Activated naive CD4-positive, alpha-beta T cell treated with anti-CD3 and anti-CD28 coated beads for 36 hours (primary cell): ENCODE results near the gene CDYL2. TPM values are rescaled to one million over a fixed set of nuclear protein-coding genes. Genes with fewer than 3 reads are reported as not detected.

ENCODE experiments used
- CTCF ChIA-PET: fragments of 350-600 bp; sonication (Branson Sonifier 250); formaldehyde crosslinking; loops from one replicate; lab custom pipeline; 2021; ENCODE audit warnings: antibody characterized with exemption; lab: Charles Lee
- DNase-seq: peaks from one replicate; pipeline ENCODE4 v3.0.0-alpha.2; 2020
- H3K27ac Mint-ChIP-seq: one replicate; pipeline ENCODE4 v1.8.0; 2021; ENCODE audit warnings: mild to moderate bottlenecking, mixed read lengths
- H3K27me3 Mint-ChIP-seq: one replicate; pipeline ENCODE4 v1.8.0; 2021; ENCODE audit warnings: low read depth, mixed read lengths
- H3K36me3 Mint-ChIP-seq: one replicate; pipeline ENCODE4 v1.8.0; 2021; ENCODE audit warnings: low read depth, mixed read lengths
- H3K4me1 Mint-ChIP-seq: one replicate; pipeline ENCODE4 v1.8.0; 2021; ENCODE audit warnings: low read depth, mixed read lengths
- H3K4me3 Mint-ChIP-seq: one replicate; pipeline ENCODE4 v1.8.0; 2021; ENCODE audit warnings: mild to moderate bottlenecking, moderate library complexity, mixed read lengths
- H3K9me3 Mint-ChIP-seq: one replicate; pipeline ENCODE4 v1.8.0; 2021; ENCODE audit warnings: mixed read lengths
- intact Hi-C: fragments of 100-400 bp; cut with micrococcal nuclease; formaldehyde crosslinking; loops from one replicate; pipeline ENCODE4 v1.15.1; 2023
- total RNA-seq, 2 experiments: library from RNA; stranded (reverse); gene quantifications; one replicate each; pipeline ENCODE4 v1.2.3, GENCODE V29; 2021

Gene CDYL2
- total RNA-seq, 2 experiments from 2014 or later: 10.1 to 12.7 TPM

DNA sequence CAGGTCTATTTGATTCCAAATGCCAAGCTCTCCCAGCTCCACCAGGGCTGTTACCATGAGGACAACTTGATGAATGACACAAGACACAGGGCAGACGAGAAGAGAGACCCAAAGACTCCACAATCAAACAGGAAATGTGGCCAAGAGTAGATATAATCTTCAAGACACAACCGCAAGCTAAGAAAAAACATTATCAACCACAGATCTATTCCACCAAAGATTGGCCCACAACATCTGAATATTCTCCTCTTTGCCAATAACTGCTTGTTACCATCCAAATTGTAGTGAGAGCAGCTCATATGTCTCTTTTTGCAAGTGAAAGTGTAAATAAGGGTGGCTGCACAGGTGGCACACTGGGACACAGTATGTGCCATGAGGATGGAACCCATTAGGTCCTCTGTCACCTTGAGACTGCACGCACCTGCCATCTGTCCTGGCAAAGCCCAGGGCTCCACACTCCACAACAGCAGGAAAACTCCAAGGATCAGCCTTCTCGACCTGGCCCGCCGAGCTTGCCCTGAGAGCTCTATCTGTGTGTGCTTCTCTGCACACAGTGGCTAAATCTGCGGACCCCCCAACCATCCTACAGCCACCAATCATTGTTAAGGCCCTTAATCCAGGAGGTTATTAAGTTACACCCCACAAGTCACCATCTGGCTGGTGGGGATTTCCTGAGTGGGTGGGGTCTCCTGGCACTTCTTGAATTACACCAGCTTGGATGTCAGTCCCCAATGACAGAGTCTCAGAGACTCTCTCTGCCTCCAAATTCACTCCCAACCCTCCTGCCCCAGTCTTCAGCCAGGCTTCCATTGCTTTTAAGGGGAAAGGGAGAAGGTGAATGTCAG lies 213.1 kb downstream of the CDYL2 start:
- DNase-seq: peak; percentile 55
- peak overlapping the region; percentile 30 for H3K4me3 Mint-ChIP-seq
- H3K9me3 Mint-ChIP-seq: peaks cover 2% of the 10 kb centered on the region
- no peak overlapping the region for H3K27ac Mint-ChIP-seq
- H3K36me3 Mint-ChIP-seq: no peaks in the 10 kb centered on the region
- intact Hi-C loops: no loop called here
- no peaks in the 10 kb centered on the region for H3K27me3 Mint-ChIP-seq
- peaks cover 19% of the 10 kb centered on the region for H3K4me1 Mint-ChIP-seq
- CTCF ChIA-PET: interaction anchor here (0.9 to 1.0 kb wide), 2 partner anchors 9 to 233 kb away, joined by 3 read pairs; no protein-coding TSS in a partner anchor

GRCh38 chr16:80587071-80587470 lies 217.3 kb downstream of the CDYL2 start:
- intact Hi-C loops: loop anchor here (10.0 kb wide), 2 partner anchors 728 to 1608 kb away; partner anchors contain the start of gene GAN
- no peaks in the 10 kb centered on the region for H3K27me3 Mint-ChIP-seq
- CTCF ChIA-PET: no interaction called here
- H3K9me3 Mint-ChIP-seq: no peaks in the 10 kb centered on the region
- no peak overlapping the region for H3K4me3 Mint-ChIP-seq
- no peak overlapping the region for H3K27ac Mint-ChIP-seq
- no peaks in the 10 kb centered on the region for H3K36me3 Mint-ChIP-seq
- DNase-seq: no peak
- H3K4me1 Mint-ChIP-seq: peaks cover 41% of the 10 kb centered on the region

- H3K4me1 Mint-ChIP-seq: peaks cover 37% of the 10 kb centered on the region
- no peak overlapping the region for H3K27ac Mint-ChIP-seq
- H3K36me3 Mint-ChIP-seq: no peaks in the 10 kb centered on the region
- no peak overlapping the region for H3K4me3 Mint-ChIP-seq
- DNase-seq: no peak
- intact Hi-C loops: loop anchor here (10.0 kb wide), 2 partner anchors 728 to 1608 kb away; partner anchors contain the start of gene GAN
- H3K27me3 Mint-ChIP-seq: no peaks in the 10 kb centered on the region
- CTCF ChIA-PET: no interaction called here
- H3K9me3 Mint-ChIP-seq: no peaks in the 10 kb centered on the region
Measured at GRCh38 chr16:80586476-80586875, 217.9 kb downstream of the CDYL2 start.

DNA sequence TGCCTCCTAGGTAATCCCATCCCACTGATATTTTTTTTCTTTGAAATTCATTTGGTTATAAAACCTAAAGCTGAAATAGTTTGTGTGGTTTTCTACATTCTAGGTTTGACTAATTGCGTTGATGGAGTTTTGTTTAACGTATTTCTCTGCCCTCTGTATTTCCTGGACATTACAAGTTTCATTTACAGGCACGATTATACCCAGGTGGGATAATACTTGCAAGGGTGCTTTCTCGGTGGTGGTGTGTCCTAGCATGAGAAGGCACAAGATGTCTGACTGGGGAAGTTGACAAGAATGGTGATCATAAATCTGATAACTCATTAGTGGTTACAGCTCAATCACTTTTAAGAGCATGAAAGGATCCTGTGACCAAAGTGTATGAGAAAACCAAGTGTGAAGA lies 218.6 kb downstream of the CDYL2 start:
- Mint-ChIP-seq H3K27me3 (no peaks in the 10 kb centered on the region), H3K4me1 (peaks cover 37% of the 10 kb centered on the region), H3K36me3 (no peaks in the 10 kb centered on the region), H3K9me3 (no peaks in the 10 kb centered on the region), H3K27ac (no peak overlapping the region), H3K4me3 (no peak overlapping the region)
- no peak for DNase-seq
- CTCF ChIA-PET: no interaction called here
- intact Hi-C loops: loop anchor here (10.0 kb wide), 2 partner anchors 729 to 1609 kb away; partner anchors contain the start of gene GAN

GRCh38 chr16:80583466-80583865 lies 220.9 kb downstream of the CDYL2 start:
- peaks cover 53% of the 10 kb centered on the region for H3K4me1 Mint-ChIP-seq
- H3K27me3 Mint-ChIP-seq: no peaks in the 10 kb centered on the region
- intact Hi-C loops: loop anchor here (5.0 to 10.0 kb wide), 4 partner anchors 89 to 1611 kb away; partner anchors contain the start of genes GAN and GCSH
- H3K4me3 Mint-ChIP-seq: no peak overlapping the region
- DNase-seq: peak; percentile 74
- peaks cover 2% of the 10 kb centered on the region for H3K9me3 Mint-ChIP-seq
- H3K27ac Mint-ChIP-seq: no peak overlapping the region
- CTCF ChIA-PET: interaction anchor here (1.1 to 2.2 kb wide), 2 partner anchors 7 to 57 kb away, joined by 3 to 10 read pairs; no protein-coding TSS in a partner anchor
- H3K36me3 Mint-ChIP-seq: no peaks in the 10 kb centered on the region

DNA sequence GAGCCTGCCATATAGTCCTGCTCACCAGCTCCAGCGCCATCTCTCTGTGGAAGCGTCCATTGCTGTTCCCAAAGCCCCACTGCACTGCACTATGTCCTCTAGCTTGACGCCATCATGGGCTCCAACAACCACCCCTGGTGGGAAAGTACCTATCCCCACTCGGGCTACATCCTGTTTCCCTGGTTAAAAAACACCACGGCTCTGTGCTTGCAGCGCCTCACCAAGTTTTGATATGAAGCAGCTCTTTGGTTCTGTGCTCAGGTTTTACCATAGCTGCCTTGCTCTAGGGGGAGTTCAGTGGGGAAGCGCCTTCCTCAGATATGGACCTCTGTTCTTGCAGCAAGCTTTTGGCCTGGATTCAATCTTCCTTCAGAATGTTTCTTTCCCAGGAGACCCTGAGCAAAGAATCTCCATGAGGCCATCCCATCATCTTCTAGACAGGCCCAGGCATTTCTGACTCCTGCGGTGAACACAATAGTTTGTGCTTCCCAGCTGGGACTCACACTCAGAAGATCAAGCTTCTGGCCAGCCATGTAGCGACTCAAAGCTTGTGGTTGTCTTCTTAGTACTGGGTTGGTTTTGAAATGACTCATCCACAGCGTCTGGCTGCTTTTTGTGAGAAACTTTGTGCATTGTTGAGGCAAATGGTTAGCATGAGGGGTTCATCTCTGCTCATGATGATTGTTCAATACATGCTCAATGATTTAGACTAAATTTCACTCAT lies 224.1 kb downstream of the CDYL2 start:
- H3K27ac Mint-ChIP-seq: peak overlapping the region; percentile 91

DNA sequence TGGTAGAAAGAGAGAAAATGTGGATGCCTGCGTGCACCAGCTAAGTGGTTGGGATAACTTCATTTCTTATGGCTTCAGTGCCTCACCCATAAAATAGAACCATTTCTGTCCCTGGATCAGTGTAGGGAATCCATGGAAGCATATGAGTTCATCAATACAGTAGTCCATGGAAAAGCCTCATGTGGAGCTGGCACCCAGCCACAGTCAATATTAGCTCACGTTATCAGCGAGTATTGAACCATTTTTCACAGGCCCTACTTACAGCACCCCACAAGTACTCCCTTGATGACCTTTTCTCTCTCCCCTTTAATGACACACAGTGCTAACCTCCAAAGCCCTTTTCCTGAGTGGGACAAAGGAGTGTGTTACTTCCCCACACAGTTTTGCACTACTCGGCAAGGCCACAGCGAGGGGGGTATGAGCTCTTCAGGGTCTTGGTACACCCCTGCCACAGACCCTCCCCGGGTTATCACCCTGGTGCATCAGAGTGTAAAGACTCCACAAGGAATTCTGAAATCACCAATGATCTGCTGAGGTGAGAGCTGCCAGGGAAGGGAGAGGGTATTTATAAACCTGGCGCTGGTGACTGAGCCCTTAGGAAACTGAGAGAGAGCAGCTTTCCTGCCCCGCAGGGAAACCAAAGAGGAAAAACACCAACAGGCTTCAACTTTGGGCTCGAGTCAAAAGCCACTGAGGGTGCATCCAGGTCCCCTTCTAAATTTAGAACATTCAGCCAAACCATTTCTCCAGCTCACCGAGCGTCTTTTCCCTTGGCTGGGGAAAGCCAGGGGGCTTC lies 226.7 kb downstream of the CDYL2 start:
- peaks cover 28% of the 10 kb centered on the region for H3K4me1 Mint-ChIP-seq

More for the DNA sequence above, 224.1 kb downstream of the CDYL2 start:
- CTCF ChIA-PET: interaction anchor here (0.8 to 1.8 kb wide), 8 partner anchors 11 to 227 kb away, joined by 3 to 16 read pairs (median 4); no protein-coding TSS in a partner anchor
- Mint-ChIP-seq H3K9me3 (peaks cover 2% of the 10 kb centered on the region), H3K4me3 (peak overlapping the region; percentile 59), H3K27me3 (no peaks in the 10 kb centered on the region), H3K36me3 (no peaks in the 10 kb centered on the region), H3K4me1 (peaks cover 46% of the 10 kb centered on the region)
- DNase-seq: peak; percentile 90
- intact Hi-C loops: loop anchor here (1.0 to 10.0 kb wide), 13 partner anchors 11 to 1615 kb away; partner anchors contain the start of genes CENPN, CMC2, DYNLRB2 and GAN

DNA sequence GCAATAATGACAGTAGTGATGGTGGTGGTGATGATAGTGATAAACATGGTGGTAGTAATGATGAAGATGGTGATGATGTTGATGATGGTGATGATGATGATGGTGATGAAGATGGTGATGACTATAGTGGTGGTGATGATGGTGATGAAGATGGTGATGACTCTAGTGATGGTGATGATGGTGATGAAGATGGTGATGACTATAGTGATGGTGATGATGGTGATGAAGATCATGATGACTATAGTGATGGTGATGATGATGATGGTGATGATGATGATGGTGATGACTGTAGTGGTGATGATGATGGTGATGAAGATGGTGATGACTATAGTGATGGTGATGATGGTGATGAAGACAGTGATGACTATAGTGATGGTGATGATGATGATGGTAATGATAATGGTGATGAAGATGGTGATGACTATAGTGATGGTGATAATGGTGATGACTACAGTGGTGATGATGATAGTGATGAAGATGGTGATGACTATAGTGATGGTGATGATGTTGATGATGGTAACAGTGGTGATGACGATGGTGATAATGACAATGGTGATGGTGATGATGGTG lies 228.0 kb downstream of the CDYL2 start:
- no peak for DNase-seq
- Mint-ChIP-seq H3K36me3 (no peaks in the 10 kb centered on the region), H3K27me3 (no peaks in the 10 kb centered on the region), H3K27ac (no peak overlapping the region), H3K4me3 (no peak overlapping the region), H3K9me3 (peaks cover 2% of the 10 kb centered on the region), H3K4me1 (peaks cover 26% of the 10 kb centered on the region)
- intact Hi-C loops: no loop called here
- CTCF ChIA-PET: interaction anchor here (1.2 kb wide), 1 partner anchor 12 kb away, joined by 3 read pairs; no protein-coding TSS in a partner anchor

More for the DNA sequence above, 226.7 kb downstream of the CDYL2 start:
- intact Hi-C loops: no loop called here
- CTCF ChIA-PET: interaction anchor here (0.9 to 1.0 kb wide), 3 partner anchors 24 to 229 kb away, joined by 3 to 4 read pairs (median 3); no protein-coding TSS in a partner anchor
- no peak for DNase-seq
- Mint-ChIP-seq H3K4me3 (no peak overlapping the region), H3K27ac (no peak overlapping the region), H3K27me3 (no peaks in the 10 kb centered on the region), H3K36me3 (no peaks in the 10 kb centered on the region), H3K9me3 (peaks cover 2% of the 10 kb centered on the region)

DNA sequence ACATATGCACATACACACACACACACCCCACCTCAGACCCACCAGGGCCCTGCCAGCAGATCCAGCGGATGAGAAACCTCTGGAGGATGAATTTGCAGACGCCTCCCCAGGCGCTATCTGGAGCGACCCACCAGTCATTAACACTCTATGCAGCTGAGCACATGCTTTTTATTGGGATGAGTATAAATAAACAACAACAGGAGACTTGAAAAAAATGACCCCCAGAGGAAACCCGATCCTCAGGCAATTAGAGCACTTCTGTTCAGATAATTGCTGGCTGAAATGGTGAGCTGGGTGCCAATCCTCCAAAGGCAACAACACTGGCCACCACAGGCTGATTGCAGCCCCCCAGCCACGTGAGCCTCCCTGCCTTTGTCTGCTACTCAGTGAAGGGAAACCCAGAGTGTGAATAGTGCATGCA lies 230.7 kb downstream of the CDYL2 start:
- CTCF ChIA-PET: interaction anchor here (0.6 to 1.3 kb wide), 2 partner anchors 9 to 232 kb away, joined by 3 read pairs; no protein-coding TSS in a partner anchor
- H3K9me3 Mint-ChIP-seq: peaks cover 4% of the 10 kb centered on the region
- H3K27me3 Mint-ChIP-seq: no peaks in the 10 kb centered on the region
- no peak overlapping the region for H3K4me3 Mint-ChIP-seq
- no peak overlapping the region for H3K27ac Mint-ChIP-seq
- H3K36me3 Mint-ChIP-seq: no peaks in the 10 kb centered on the region
- intact Hi-C loops: no loop called here
- no peak for DNase-seq
- peaks cover 24% of the 10 kb centered on the region for H3K4me1 Mint-ChIP-seq

DNA sequence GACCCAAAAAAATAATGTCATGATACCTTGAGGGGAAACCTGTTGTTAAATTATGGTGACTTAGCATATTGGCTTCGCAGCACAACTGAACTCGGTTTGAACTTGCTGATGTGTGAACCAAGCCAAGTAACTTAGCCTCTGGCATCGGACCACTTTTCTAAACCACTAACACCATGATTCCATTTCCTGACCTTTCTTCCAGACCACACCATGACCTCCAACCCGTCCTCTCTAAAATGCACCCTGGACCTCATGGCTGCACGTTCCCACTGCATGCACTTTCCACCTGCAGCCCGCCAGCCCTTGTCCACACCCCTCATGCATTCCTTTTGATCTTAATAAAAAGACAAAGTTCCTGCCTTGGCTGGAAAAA lies 234.3 kb downstream of the CDYL2 start:
- Mint-ChIP-seq H3K9me3 (peaks cover 4% of the 10 kb centered on the region), H3K4me3 (no peak overlapping the region), H3K27me3 (no peaks in the 10 kb centered on the region), H3K27ac (peak overlapping the region; percentile 43), H3K36me3 (no peaks in the 10 kb centered on the region), H3K4me1 (peaks cover 25% of the 10 kb centered on the region)
- DNase-seq: no peak
- intact Hi-C loops: no loop called here
- CTCF ChIA-PET: interaction anchor here (1.3 kb wide), 1 partner anchor 10 kb away, joined by 3 read pairs; no protein-coding TSS in a partner anchor
